ENCODE data around the gene KLHL18. TPM values are rescaled to one million over a fixed set of nuclear protein-coding genes. Genes with fewer than 3 reads are reported as not detected.

The KLHL18 gene
- total RNA-seq, 1 experiment from 2014 or later, result 36.6 TPM

DNA sequence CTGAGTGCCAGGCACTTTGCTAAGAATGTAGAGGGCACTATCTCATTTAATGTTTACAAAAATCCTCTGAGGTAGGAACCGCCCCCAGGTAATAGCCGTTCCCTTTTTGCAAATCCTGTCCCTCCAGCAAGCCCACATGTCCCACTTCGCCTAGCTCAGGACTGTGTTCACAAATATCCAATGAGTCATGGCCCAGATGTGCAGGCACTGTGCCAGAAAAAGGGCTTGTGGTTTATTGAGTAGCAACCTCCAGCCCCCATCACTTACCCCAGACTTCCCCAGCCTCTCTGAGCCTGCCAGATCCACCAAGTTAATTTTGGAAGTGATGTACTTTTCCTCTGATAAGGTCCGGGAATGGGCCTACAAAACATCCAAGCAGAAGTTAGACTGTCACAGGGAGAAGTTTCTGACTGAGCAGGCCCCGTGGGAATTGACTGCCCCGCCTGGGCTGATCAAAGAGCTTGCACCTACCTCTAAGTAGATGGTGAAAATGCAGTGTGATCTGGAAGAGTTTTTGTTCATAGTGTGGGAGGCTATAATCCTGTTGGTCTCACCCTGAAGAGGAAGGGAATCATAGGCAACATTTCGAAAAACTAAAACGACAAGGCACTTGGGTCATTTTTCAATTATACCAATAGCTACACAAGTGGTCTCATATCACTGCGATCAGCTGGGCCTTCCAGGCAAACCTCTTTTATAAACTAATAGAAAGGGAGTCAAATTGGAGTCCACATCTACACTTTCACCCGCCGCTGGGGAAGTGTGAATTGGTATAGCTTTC, 15.8 kb upstream of the KLHL18 start:
- peaks cover 8% of the 10 kb centered on the region for H3K4me1 Mint-ChIP-seq (ENCODE audit: insufficient read depth, unreplicated experiment)
- no peak for TF ChIP-seq CTCF (IDR thresholded peaks at IDR 0.05; ENCODE audit: unreplicated experiment)
- H3K27me3 Mint-ChIP-seq (ENCODE audit: insufficient read depth, unreplicated experiment), result no peaks in the 10 kb centered on the region
- intact Hi-C loops (cut with micrococcal nuclease), result no loop called here
- no peak overlapping the region for H3K4me3 Mint-ChIP-seq (ENCODE audit: unreplicated experiment)
- POLR2A ChIA-PET, result interaction anchor here (0.6 to 1.5 kb wide), 8 partner anchors 10 to 332 kb away, joined by 3 to 5 read pairs (median 4); partner anchors contain the start of gene KLHL18
- H3K9me3 Mint-ChIP-seq (ENCODE audit: unreplicated experiment), result no peaks in the 10 kb centered on the region
- CTCF ChIA-PET, result interaction anchor here (0.6 to 1.1 kb wide), 4 partner anchors 13 to 119 kb away, joined by 3 to 4 read pairs (median 3); no protein-coding TSS in a partner anchor
- no TSS peak for BruUV-seq (replicated peaks)
- H3K36me3 Mint-ChIP-seq (ENCODE audit: insufficient read depth, unreplicated experiment), result peaks cover 6% of the 10 kb centered on the region
- H3K27ac Mint-ChIP-seq (ENCODE audit: low read depth, unreplicated experiment), result peak overlapping the region; percentile 13
- DNase-seq (ENCODE audit: unreplicated experiment), result peak; percentile 94

GRCh38 chr3:47267490-47267824, 15.3 kb upstream of the KLHL18 start:
- Mint-ChIP-seq H3K27ac (ENCODE audit: low read depth, unreplicated experiment) (no peak overlapping the region), H3K27me3 (ENCODE audit: insufficient read depth, unreplicated experiment) (no peaks in the 10 kb centered on the region), H3K9me3 (ENCODE audit: unreplicated experiment) (no peaks in the 10 kb centered on the region), H3K4me1 (ENCODE audit: insufficient read depth, unreplicated experiment) (peaks cover 8% of the 10 kb centered on the region), H3K4me3 (ENCODE audit: unreplicated experiment) (no peak overlapping the region), H3K36me3 (ENCODE audit: insufficient read depth, unreplicated experiment) (peaks cover 6% of the 10 kb centered on the region)
- POLR2A ChIA-PET, result interaction anchor here (0.6 to 1.5 kb wide), 5 partner anchors 13 to 30 kb away, joined by 3 to 5 read pairs (median 4); partner anchors contain the start of gene KLHL18
- CTCF ChIA-PET, result interaction anchor here (0.6 to 1.1 kb wide), 2 partner anchors 40 to 119 kb away, joined by 3 to 4 read pairs; no protein-coding TSS in a partner anchor
- intact Hi-C loops (cut with micrococcal nuclease), result no loop called here
- no peak for DNase-seq (ENCODE audit: unreplicated experiment)
- no peak for TF ChIP-seq CTCF (IDR thresholded peaks at IDR 0.05; ENCODE audit: unreplicated experiment)
- BruUV-seq (replicated peaks), result no TSS peak

DNA sequence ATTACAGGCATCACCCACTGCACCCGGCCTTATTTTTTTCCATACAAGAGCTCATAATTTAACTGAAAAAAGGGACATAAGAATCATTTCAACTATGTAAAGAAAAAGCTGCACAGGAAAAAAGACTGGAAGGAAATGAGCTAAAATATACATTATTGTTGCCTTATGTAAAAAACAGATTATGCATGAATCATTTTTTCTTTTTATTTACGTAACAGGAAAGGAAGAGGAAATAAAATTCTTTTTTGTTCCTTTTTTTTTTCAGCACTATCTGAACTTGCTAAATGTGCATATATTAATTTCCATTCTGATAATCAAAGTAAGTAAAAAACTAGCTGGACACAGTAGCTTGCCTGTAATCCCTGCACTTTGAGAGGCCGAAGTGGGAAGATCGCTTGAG, 12.2 kb upstream of the KLHL18 start:
- CTCF ChIA-PET, result interaction anchor here (0.6 to 0.8 kb wide), 3 partner anchors 54 to 372 kb away, joined by 3 read pairs; no protein-coding TSS in a partner anchor
- no peak for DNase-seq (ENCODE audit: unreplicated experiment)
- intact Hi-C loops (cut with micrococcal nuclease), result no loop called here
- Mint-ChIP-seq H3K27me3 (ENCODE audit: insufficient read depth, unreplicated experiment) (no peaks in the 10 kb centered on the region), H3K4me3 (ENCODE audit: unreplicated experiment) (no peak overlapping the region), H3K27ac (ENCODE audit: low read depth, unreplicated experiment) (no peak overlapping the region), H3K36me3 (ENCODE audit: insufficient read depth, unreplicated experiment) (peaks cover 23% of the 10 kb centered on the region), H3K9me3 (ENCODE audit: unreplicated experiment) (no peaks in the 10 kb centered on the region), H3K4me1 (ENCODE audit: insufficient read depth, unreplicated experiment) (peaks cover 8% of the 10 kb centered on the region)
- POLR2A ChIA-PET, result interaction anchor here (0.7 to 1.0 kb wide), 3 partner anchors 11 to 1824 kb away, joined by 3 to 4 read pairs (median 3); partner anchors contain the start of gene SETD2
- BruUV-seq (replicated peaks), result no TSS peak
- TF ChIP-seq CTCF (IDR thresholded peaks at IDR 0.05; ENCODE audit: unreplicated experiment), result no peak

GRCh38 chr3:47273564-47273963, 9.2 kb upstream of the KLHL18 start:
- peaks cover 24% of the 10 kb centered on the region for H3K36me3 Mint-ChIP-seq (ENCODE audit: insufficient read depth, unreplicated experiment)
- H3K4me3 Mint-ChIP-seq (ENCODE audit: unreplicated experiment), result no peak overlapping the region
- no peaks in the 10 kb centered on the region for H3K9me3 Mint-ChIP-seq (ENCODE audit: unreplicated experiment)
- no peak overlapping the region for H3K27ac Mint-ChIP-seq (ENCODE audit: low read depth, unreplicated experiment)
- BruUV-seq (replicated peaks), result no TSS peak
- ChIA-PET POLR2A (no interaction called here), CTCF (interaction anchor here (0.8 to 1.0 kb wide), 2 partner anchors 11 to 52 kb away, joined by 3 to 4 read pairs; no protein-coding TSS in a partner anchor)
- no peaks in the 10 kb centered on the region for H3K4me1 Mint-ChIP-seq (ENCODE audit: insufficient read depth, unreplicated experiment)
- DNase-seq (ENCODE audit: unreplicated experiment), result no peak
- no peaks in the 10 kb centered on the region for H3K27me3 Mint-ChIP-seq (ENCODE audit: insufficient read depth, unreplicated experiment)
- intact Hi-C loops (cut with micrococcal nuclease), result no loop called here
- no peak for TF ChIP-seq CTCF (IDR thresholded peaks at IDR 0.05; ENCODE audit: unreplicated experiment)

Data from MCF 10A (cell line).